ENCODE results near the gene TBC1D2B.
"Not testable (repeated sequence)": the region's sequence is repeated elsewhere in the genome, so short reads cannot be mapped to it uniquely, and the experiment has no call there.

TBC1D2B gene

DNA sequence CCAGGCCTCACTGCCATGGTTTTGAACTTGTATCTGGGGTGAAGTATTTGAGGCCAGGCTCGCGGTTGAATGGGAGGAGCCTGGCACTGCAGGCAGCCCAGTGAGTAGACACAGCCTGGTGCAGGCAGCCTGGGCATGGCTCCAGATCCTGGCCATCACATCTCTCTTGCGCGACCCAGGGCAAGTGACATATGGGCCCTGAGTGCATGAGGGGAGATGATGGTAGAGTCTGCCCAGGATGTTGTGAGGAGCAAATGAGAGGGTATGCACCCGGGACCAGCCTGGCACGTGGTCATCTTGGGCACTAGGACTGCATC lies 103.5 kb downstream of the TBC1D2B start:
- peak; percentile 78 for DNase-seq (ENCODE audit: low spot score)

DNA sequence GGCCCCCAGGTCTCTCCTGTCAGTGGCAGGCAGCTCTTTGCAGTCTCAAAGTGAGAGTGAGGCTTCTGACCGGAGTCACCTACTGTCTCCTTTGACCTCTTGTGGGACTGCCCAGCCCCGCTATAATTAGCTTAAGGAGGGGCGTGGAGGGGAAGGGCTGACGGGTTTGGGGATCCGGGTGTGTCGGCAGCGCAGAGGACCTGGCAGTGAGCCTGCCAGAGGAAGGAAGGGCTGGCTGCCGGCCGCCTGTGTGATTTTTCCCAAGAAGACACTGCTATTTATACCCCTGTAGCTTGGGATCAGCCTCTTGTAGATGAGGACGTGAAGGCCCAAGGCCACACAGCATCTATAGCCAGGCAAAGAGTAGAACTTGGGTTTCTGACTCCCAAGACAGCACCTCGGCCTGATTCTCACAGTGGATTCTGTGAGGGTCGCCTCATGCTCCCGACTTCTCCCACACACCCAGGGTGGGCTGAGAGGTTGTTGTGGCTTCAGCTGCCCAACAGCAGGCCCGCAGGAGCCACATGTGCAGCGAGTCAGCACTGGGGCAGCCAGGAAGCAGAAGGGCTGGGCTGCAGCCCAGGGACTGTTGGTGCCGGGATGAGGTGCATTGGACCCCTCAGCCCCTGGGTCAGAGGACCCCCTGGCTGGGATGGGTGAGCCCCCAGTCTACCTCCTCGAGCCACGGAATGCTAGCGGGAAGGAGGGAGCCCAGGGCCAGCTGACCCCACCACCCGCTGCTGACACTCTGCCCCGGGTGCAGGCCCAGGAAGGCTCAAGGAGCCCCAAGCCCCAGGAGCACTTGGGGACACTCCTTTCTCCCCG lies 104.0 kb downstream of the TBC1D2B start:
- not testable (repeated sequence) for DNase-seq (ENCODE audit: low spot score)

DNA sequence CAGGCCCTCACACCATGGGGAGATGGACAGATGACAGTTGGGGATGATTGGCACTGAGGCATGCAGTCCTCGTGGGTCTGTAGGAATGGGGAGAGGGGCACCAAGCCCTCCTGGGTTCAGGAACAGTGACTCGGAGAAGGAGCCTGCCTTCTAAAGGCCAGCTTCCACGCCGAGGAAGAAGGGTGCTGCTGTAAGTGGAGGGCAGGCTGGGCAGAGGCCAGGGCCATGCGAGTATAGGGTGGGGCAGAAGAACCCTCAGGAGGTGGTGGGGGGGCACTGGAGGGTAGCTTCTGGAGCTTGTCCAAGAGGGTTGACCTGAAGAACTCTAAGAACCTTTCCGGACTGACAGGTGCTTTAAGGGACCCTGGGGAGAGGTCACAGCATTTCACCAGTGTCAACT lies 104.8 kb downstream of the TBC1D2B start:
- not testable (repeated sequence) for DNase-seq (ENCODE audit: low spot score)

DNA sequence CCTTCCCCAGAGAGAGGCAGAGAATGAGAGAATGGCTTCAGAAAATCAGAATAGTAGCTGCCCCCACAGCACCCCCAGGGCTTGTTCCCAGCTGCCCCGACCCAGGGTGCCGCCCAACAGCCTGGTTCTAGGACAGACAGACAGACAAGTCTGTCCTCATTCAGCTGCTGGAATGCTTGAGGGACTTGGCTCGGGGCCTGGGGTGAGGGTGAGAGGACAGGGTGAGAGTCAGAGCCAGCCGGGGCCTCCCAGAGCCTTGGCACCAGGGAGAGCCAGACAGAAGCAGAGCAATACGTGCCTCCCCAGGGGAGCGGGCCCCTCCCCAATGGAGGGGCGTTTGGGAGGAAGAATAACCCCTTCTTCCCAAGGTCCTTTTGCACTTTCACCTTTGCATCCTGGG lies 105.6 kb downstream of the TBC1D2B start:
- not testable (repeated sequence) for DNase-seq (ENCODE audit: low spot score)

DNA sequence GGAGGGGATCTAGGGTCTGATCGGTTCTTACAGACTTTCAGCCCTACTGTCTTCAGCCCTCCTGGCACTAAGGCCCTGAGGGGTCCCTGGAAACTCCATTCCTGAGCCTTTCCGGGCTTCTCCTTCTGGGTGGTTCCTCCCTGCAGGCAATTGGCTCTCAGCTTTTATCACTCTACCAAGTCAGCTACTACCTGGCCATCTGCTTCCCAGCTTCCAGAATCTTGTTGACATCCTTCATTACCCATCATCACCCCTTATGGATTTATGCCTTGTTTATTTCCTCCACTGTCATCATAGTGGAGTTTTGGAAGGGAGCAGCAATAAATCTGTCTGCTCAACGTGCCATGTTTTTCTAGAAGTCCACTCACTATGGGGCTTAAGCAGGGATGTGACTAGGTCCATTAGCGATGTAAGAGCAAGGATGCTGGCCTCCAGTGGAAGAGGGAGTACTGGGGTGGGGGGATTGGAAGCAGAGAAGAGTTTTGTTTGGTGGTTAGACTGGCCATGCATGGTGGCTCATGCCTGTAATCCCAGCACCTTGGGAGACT lies 106.6 kb downstream of the TBC1D2B start:
- DNase-seq (ENCODE audit: low spot score) = not testable (repeated sequence)

DNA sequence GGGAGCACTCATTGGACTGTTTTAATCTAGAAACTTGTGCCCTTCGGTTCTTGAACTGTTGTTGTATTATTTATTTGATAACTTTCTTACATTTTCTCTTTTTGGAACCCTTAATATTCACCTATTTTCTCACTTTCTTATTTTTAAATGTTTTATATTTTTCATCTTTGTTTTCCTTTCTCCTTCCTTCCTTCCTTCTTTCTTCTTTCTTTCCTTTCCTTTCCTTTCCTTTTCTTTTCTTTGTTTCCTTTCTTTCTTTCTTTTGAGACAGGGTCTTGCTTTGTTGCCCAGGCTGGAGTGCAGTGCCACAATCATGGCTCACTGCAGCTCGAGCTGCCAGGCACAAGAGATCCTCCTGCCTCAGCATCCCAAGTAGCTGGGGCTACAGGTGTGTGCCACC lies 108.5 kb downstream of the TBC1D2B start:
- no peak for DNase-seq (ENCODE audit: low spot score)

DNA sequence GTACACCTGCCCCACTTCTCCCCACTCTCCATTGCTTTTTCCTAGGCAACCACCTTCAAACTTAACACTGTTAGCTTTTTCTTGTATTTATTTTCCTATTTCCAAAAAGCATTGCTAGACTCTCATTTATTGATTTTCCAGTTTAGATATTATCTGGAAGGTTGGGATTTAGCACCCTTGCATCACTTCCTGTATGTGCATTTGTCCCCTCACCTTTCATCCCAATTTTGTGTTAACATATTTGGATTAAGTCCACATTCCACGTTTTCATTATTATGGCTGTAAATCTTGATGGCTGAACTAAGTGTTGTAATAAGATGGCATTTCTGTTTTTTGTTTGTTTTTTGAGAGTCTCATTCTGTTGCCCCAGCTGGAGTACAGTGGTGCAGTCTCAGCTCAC lies 109.7 kb downstream of the TBC1D2B start:
- DNase-seq (ENCODE audit: low spot score) = no peak

DNA sequence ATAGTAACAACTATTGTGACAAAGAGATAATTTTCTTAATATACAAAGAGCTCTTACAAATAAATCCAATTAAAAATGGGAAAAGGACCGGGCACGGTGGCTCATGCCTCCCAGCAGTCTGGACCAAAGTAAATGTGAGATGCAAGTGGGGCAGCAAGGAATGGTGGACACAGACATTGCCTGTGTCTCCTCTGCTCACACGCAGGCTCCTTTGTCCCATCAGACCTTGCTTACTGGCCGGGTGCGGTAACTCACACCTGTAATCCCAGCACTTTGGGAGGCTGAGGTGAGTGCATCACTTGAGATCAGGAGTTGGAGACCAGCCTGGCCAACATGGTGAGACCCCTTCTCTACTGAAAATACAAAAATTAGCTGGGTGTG lies 110.3 kb downstream of the TBC1D2B start:
- not testable (repeated sequence) for DNase-seq (ENCODE audit: low spot score)

DNA sequence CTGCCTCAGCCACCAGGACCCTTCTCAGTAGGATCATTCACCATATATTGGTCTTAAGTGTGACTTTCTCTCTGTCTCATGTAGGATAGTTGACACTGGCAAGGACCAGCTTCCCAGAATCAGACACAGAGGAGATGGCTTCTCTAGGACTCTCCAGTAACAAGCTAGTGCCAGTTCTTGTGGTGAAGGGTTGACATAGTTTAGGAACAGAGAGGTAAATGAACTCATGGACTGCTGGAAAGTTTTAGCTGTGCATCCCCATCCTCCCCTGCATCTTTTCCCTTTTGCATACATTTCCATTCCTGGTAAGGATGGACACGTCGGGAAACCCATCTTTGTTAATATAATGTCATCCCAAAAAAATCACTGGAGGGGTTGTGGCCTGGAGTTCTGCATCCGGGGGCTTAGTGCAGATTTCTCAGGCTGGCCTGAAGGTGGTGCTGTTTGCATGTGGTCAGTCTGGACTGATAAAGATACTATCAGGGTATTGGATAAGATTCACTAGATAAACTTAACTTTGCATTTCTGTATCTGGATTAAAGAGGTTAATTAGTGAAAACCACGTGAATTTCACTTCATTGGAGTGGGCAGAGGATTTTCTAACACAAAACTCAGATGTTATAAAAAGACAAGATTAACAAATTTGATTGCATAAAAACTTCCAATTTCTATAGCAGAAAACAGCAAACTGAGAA lies 110.8 kb downstream of the TBC1D2B start:
- peak; percentile 61 for DNase-seq (ENCODE audit: low spot score)

DNA sequence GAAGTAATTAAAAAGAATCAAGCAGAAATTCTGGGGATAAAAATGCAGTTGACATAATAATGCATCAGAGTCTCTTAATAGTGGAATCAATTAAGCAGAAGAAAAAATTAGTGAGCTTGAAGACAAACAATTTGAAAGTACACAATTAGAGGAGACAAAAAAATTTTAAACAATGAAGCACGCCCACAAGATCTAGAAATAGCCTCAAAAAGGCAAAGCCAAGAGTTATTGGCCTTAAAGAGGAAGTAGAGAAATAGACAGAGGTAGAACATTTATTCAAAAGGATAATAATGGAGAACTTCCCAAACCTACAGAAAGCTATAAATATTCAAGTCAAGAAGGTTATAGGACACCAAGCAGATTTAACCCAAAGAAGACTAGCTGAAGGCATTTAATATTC lies 113.3 kb downstream of the TBC1D2B start:
- no peak for DNase-seq (ENCODE audit: low spot score)

DNA sequence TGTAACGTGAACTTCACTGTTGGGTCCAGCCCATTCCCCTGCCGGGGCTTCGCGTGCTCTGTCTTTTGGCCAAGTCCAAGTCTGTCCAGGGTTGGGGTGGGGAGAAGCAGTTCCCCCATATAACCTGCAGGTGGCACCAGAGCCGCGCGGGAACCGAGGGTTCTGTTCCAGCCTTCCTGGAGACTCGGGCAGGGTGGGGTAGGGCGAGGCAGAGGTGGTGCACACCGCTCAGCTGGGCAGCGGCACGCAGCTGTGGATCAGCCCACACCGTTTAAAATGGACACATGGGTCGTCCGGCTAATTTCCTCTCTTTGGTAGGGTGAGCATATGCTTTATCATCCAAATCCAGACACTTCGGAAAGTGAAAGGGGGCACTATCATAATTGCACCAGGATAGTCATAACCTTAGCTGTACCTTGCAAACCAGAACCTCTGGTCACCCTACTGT lies 118.1 kb downstream of the TBC1D2B start:
- peak; percentile 89 for DNase-seq (ENCODE audit: low spot score)

DNA sequence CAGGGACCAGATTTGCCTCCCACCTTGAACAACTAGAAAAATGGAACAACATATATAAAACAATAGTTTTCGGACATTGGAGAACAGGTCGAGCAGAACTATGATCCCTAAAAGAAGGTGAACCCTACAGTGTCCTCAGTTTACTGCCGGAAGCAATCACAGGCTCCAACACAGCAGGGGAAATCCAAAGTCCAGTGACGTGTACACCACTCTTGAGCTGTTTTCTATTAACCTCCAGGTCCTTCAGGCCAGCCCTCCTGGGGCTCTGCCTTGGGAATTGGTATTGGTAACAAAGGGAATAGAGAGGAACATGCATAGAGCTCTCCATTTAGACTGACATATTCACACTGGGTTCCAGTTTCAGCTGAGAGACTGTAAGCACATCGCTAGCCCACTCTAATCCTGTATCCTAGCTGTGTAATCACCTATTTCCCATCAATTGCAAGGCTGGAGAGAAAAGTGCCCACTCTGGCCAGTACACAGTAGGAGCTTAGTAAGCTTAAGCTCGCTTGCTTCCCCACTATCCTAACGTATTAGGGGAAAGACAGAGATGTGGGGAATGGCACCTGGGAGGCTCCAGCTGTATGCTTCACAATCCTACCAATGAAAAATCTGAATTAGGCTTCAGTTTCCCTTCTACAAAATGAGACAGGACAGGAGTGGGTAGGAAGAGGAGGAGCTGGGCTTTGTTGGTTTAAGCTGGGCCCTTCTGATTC lies 118.6 kb downstream of the TBC1D2B start:
- DNase-seq (ENCODE audit: low spot score) = peak; percentile 12

DNA sequence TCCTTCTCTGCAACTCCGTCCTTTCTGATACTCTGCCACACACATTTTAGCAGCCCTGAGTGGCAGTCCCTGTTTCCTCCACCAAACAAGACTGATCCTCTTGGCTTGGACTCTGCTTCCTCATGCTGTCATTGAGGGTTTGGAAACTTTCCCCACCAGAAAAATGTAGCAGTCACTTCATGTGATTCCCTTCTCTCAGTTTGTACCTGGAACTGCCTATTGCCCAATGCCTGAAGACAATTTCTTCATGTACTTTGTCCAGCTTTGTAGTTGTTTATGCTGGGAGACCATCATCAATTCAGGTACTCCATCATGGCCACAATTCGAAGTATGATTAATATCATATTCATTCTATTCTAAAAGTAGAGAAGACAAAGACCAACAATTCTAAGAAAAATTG lies 119.5 kb downstream of the TBC1D2B start:
- DNase-seq (ENCODE audit: low spot score) = not testable (repeated sequence)

DNA sequence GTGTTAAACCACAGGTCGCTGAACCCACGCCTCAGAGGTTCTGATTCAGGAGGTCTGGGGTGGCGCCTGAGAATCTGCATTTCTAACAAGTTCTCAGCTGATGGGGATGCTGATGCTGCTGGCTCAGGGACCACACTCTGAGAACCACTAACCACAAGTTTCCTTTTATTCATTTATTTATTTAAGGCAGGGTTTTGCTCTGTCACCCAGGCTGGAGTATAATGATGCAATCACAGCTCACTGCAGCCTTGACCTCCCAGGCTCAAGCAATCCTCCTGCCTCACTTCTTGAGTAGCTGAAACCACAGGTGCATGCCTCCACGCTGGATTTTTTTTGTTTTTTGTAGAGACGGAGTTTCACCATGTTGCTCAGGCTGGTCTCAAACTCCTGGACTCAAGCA lies 123.6 kb downstream of the TBC1D2B start:
- not testable (repeated sequence) for DNase-seq (ENCODE audit: low spot score)

DNA sequence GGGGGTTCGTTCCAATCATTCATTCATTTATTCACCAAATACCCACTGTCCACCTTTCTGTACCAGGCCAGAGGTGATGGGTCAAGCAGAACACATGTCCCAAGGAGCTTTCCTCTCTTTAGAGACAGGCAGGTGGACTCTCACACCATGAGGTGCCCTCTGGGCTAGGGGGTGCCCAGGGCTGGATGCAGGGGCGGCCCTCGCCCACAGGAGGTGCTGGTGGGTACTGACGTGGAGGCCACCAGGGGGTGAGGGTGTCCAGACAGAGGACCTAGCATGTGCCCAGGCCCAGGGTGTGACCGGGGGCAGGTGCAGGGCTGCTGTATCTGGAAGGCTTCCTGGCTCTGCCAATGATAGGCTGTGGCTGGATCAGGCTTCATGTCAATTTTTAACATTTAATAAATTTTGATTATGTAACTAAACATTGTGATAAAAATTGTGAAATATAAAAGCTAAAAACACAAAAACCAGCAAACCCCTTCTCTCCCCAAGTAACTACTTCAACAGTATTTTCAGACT lies 124.5 kb downstream of the TBC1D2B start:
- DNase-seq (ENCODE audit: low spot score) = not testable (repeated sequence)

DNA sequence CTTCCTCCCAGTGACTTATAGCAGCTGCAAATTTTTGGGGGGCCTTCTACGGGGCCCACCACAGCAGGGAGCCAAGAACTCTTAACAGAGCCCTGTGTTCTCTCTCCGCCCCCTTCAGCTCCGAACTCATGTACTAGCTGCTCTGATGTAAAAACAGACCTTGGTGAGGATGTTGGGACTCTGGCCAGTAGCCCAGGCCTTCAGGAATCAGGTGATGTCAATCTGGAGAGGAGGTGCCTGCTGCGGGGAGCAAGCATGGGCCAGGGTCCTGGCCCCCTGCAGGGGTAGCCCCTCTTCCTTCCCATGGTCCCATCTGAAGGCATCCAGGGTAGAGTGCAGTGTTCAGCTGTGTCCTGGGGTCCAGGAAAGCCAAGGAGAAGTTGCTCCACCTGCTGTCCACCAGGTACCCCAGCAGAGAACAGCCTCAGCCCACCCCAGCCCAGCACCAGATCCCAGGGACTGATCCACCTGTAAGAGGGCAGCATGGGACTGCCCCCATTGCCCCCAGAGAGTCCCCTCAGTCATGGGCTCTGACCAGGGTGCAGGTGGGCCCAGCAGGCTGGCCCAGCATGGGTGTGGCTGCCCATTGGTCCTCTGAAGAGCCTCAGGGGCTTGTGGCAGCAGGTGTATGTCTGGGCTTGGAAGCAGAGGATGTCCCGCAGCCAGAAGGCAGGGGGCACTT lies 126.3 kb downstream of the TBC1D2B start:
- not testable (repeated sequence) for DNase-seq (ENCODE audit: low spot score)

DNA sequence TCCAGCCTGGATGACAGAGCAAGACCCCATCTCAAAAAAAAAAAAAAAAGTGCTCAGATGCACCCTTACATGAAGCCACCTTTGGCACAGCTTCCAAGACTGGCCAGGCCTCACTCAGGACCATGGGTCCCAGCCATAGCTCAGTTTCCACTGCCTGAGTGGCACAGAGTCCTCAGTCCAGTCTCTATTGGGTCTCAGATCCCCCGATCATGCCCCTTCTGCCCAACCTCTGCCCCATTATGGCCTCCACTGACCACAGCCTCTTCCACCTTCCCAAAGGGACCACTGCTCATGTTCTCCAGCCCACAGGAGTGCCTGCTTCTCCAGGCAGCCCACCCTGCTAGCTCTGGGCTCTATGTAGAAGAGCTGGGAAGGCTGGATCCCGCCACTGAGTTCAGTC lies 127.0 kb downstream of the TBC1D2B start:
- DNase-seq (ENCODE audit: low spot score) = not testable (repeated sequence)

DNA sequence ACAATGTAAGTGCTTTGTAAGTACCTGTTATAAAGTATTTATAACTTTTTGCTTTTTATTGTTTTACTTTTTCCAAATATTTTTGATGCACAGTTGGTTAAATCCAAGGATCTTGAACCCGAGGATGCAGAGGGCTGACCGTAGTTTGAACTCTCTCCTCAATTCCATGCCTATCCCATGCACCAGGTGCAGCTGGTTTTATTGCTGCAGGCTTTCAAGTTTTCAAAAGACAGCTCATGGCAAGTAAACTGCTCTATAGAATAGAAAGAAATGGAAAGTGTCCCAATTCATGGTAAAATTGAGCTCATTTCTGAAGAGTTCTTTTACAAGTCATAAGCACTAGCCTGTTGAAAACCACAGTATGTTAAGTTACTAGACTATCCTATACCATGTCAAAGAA lies 131.9 kb downstream of the TBC1D2B start:
- no peak for DNase-seq (ENCODE audit: low spot score)

Measured in hematopoietic multipotent progenitor cell treated with erythropoietin and hydrocortisone succinate and interleukin-3 and kit ligand, for 17 days (in vitro differentiated cells).